Adrenal gland (tissue), 12 donors: ENCODE results near the gene MGAT4A. TPM values are rescaled to one million over a fixed set of nuclear protein-coding genes. Genes with fewer than 3 reads are reported as not detected.

ENCODE experiments used
- DNase-seq, 7 donors: peaks; one replicate each; pipeline ENCODE4 v3.0.0-alpha.2; 2019 to 2020
- H3K27ac ChIP-seq, 5 donors: fragments of 200-600 bp; sonication (generic) in 4 of 5; 1 replicate in 3 of 5; 2 replicates in 2 of 5; pipeline versions ENCODE4 v1.5.1 to v1.8.0; 2016 to 2020; ENCODE audit warnings: mild to moderate bottlenecking in 1 of 5
- H3K27me3 ChIP-seq: fragments of 200-600 bp; 2 replicates; pipeline ENCODE4 v1.8.0; 2021
- H3K36me3 ChIP-seq, 2 donors: fragments of 200-600 bp; replicated peaks in 1 of 2; 1 replicate in 1 of 2; 2 replicates in 1 of 2; pipeline versions ENCODE4 v1.5.1 to v1.8.0; 2018 to 2022
- H3K4me1 ChIP-seq, 2 donors: fragments of 200-600 bp; replicated peaks in 1 of 2; 1 replicate in 1 of 2; 2 replicates in 1 of 2; pipeline versions ENCODE4 v1.5.1 to v1.8.0; 2018 to 2021
- H3K4me3 ChIP-seq, 4 donors: fragments of 200-600 bp; sonication (generic) in 3 of 4; one replicate each; pipeline ENCODE4 v1.5.1; 2016 to 2018
- H3K9me3 ChIP-seq, 3 donors: fragments of 200-600 bp; sonication (generic) in 1 of 3; replicated peaks in 1 of 3; 1 replicate in 2 of 3; 2 replicates in 1 of 3; pipeline versions ENCODE4 v1.5.1 to v1.8.0; 2016 to 2021
- CTCF ChIP-seq, 6 experiments: fragments of 450-650 bp in 4 of 6; fragments of 200-600 bp in 2 of 6; sonication (generic) in 1 of 6; IDR thresholded peaks; 1 replicate in 5 of 6; 2 replicates in 1 of 6; pipeline versions ENCODE4 v1.5.1 to v1.8.0; 2016 to 2021; ENCODE audit warnings: antibody characterized with exemption in 6 of 6, mild to moderate bottlenecking in 2 of 6, moderate library complexity in 1 of 6
- POLR2A ChIP-seq, 2 donors: fragments of 450-650 bp; IDR thresholded peaks; one replicate each; pipeline ENCODE4 v1.6.1; 2017; ENCODE audit warnings: antibody characterized with exemption in 2 of 2, mild to moderate bottlenecking in 2 of 2, moderate library complexity in 1 of 2
- WGBS, 4 donors: extraction: QIAGEN DNeasy Blood & Tissue Kit in 2 of 4; methylation state at CpG; one replicate each; pipeline versions ENCODE4 v1.1.5 to v1.1.7; 2013 to 2017; 5-methylcytosine and 5-hydroxymethylcytosine counted together
- intact Hi-C, 2 donors: fragments of 100-400 bp; cut with DNase I; formaldehyde crosslinking; loops; one replicate each; pipeline versions ENCODE4 v1.14.1 to v1.15.0; 2022 to 2023
- polyA plus RNA-seq, 3 donors: library from polyadenylated mRNA; stranded (reverse); fragments of 200-250 nt in 2 of 3; fragments of 350-450 nt in 1 of 3; fragmentation: Illumina TruSeq in 1 of 3; extraction: RNeasy Lipid Tissue Mini Kit (QIAGEN cat#74804) in 1 of 3; gene quantifications; one replicate each; pipeline ENCODE4 v1.2.3, GENCODE V29; 2013 to 2014
- total RNA-seq, 9 donors: library from RNA; depleted of rRNA in 4 of 9; stranded (reverse); fragments of >200 nt in 4 of 9; fragments of 120-200 nt in 1 of 9; fragmentation: NEBNext Ultra II Directional in 1 of 9; extraction: Animal tissue kit (Norgen Biotek cat#: 25700) in 1 of 9; gene quantifications; one replicate each; pipeline versions ENCODE4 v1.1.0 to v1.2.4, GENCODE V29; 2013 to 2023
- donor health status: healthy with polysubstance abuse.
- donor health status: Bipolar disorder and iron deficiency.
- donor health status: DM: yes; HTN: yes; CAD: no.
- donor health status: DM: no; HTN: no; CAD: no.
- donor health status: DM: no; HTN: no; CAD: no.
- donor health status: DM: yes; HTN: yes; CAD: no.

The MGAT4A gene
- total and polyA plus RNA-seq, 12 donors: 5.2 to 34.4 (median 18.7) TPM

GRCh38 chr2:98580656-98581284, 150.2 kb downstream of the MGAT4A start:
- intact Hi-C loops: no loop called here
- DNase-seq: peak in 1 of 7 donors; percentile 37
- 87 to 95% (median 92%) methylated on average over 5 to 10 of the region's 10 CpGs for WGBS, 4 donors
- Histone ChIP-seq H3K27me3 (no peaks in the 10 kb centered on the region), H3K27ac (no peak overlapping the region), H3K9me3 (no peaks in the 10 kb centered on the region), H3K4me3 (no peak overlapping the region), H3K36me3 (peaks cover 0 to 46% of the 10 kb centered on the region in 2 donors), H3K4me1 (no peaks in the 10 kb centered on the region)
- no peak for TF ChIP-seq POLR2A (IDR thresholded peaks at IDR 0.05)
- TF ChIP-seq CTCF (IDR thresholded peaks at IDR 0.05): no peak

GRCh38 chr2:98579926-98580325, 151.0 kb downstream of the MGAT4A start:
- H3K4me1 ChIP-seq: no peaks in the 10 kb centered on the region
- no peak overlapping the region for H3K4me3 ChIP-seq
- peak in 2 of 7 donors; percentile 9 to 40 for DNase-seq
- no peaks in the 10 kb centered on the region for H3K27me3 ChIP-seq
- TF ChIP-seq POLR2A (IDR thresholded peaks at IDR 0.05): no peak
- TF ChIP-seq CTCF (IDR thresholded peaks at IDR 0.05): no peak
- H3K9me3 ChIP-seq: no peaks in the 10 kb centered on the region
- no peak overlapping the region for H3K27ac ChIP-seq
- intact Hi-C loops: no loop called here
- peaks cover 0 to 45% of the 10 kb centered on the region in 2 donors for H3K36me3 ChIP-seq
- 87 to 98% (median 93%) methylated on average over 5 to 7 of the region's 7 CpGs for WGBS, 4 donors

GRCh38 chr2:98578231-98578630, 152.7 kb downstream of the MGAT4A start:
- H3K36me3 ChIP-seq: peaks cover 0 to 51% of the 10 kb centered on the region in 2 donors
- no peak overlapping the region for H3K4me3 ChIP-seq
- TF ChIP-seq POLR2A (IDR thresholded peaks at IDR 0.05) (no peak), CTCF (IDR thresholded peaks at IDR 0.05) (no peak)
- no peaks in the 10 kb centered on the region for H3K4me1 ChIP-seq
- intact Hi-C loops: no loop called here
- H3K9me3 ChIP-seq: no peaks in the 10 kb centered on the region
- H3K27me3 ChIP-seq: no peaks in the 10 kb centered on the region
- 92 to 100% (median 94%) methylated on average over 1 to 9 of the region's 9 CpGs for WGBS, 4 donors
- no peak overlapping the region for H3K27ac ChIP-seq
- DNase-seq: peak in 2 of 7 donors; percentile 15 to 33

GRCh38 chr2:98577313-98577712, 153.6 kb downstream of the MGAT4A start:
- no peaks in the 10 kb centered on the region for H3K27me3 ChIP-seq
- no peak for TF ChIP-seq POLR2A (IDR thresholded peaks at IDR 0.05)
- peak in 3 of 6 experiments; percentile 11 to 16 (median 15) for TF ChIP-seq CTCF (IDR thresholded peaks at IDR 0.05)
- intact Hi-C loops: no loop called here
- 77 to 90% (median 83%) methylated on average over 6 to 10 of the region's 10 CpGs for WGBS, 4 donors
- H3K4me3 ChIP-seq: no peak overlapping the region
- H3K9me3 ChIP-seq: no peaks in the 10 kb centered on the region
- peaks cover 0 to 52% of the 10 kb centered on the region in 2 donors for H3K36me3 ChIP-seq
- DNase-seq: peak in 2 of 7 donors; percentile 19 to 42
- no peak overlapping the region for H3K27ac ChIP-seq
- no peaks in the 10 kb centered on the region for H3K4me1 ChIP-seq
